ENCODE results near the gene QRICH1.

Gene QRICH1

GRCh38 chr3:49023775-49024174 lies 70.1 kb downstream of the QRICH1 start:
- intact Hi-C loops (cut with micrococcal nuclease), result loop anchor here (5.0 kb wide), 1 partner anchor 699 kb away; the partner anchor contains the start of gene GMPPB
- Mint-ChIP-seq H3K27ac (peak overlapping the region; percentile 1), H3K36me3 (ENCODE audit: low read depth) (peaks cover 71% of the 10 kb centered on the region), H3K27me3 (no peaks in the 10 kb centered on the region), H3K4me3 (no peak overlapping the region), H3K4me1 (ENCODE audit: low read depth) (peaks cover 76% of the 10 kb centered on the region), H3K9me3 (no peaks in the 10 kb centered on the region)

GRCh38 chr3:49022688-49023171 lies 71.1 kb downstream of the QRICH1 start:
- intact Hi-C loops (cut with micrococcal nuclease), result loop anchor here (5.0 kb wide), 1 partner anchor 700 kb away; the partner anchor contains the start of gene GMPPB
- H3K4me1 Mint-ChIP-seq (ENCODE audit: low read depth), result peaks cover 71% of the 10 kb centered on the region

GRCh38 chr3:49021813-49022687 lies 71.8 kb downstream of the QRICH1 start, which contains the start of gene NDUFAF3:
Gene NDUFAF3 (plus strand): TSS chr3:49022121. CDS start chr3:49022145, 24 bp downstream.
- H3K4me1 Mint-ChIP-seq (ENCODE audit: low read depth), result peaks cover 71% of the 10 kb centered on the region
- intact Hi-C loops (cut with micrococcal nuclease), result loop anchor here (1.0 to 5.0 kb wide), 2 partner anchors 15 to 700 kb away; partner anchors contain the start of genes GMPPB and WDR6
- H3K27ac Mint-ChIP-seq, result peak within 1 kb of the TSS; percentile 98
- peak within 1 kb of the TSS; percentile 91 for H3K4me3 Mint-ChIP-seq
- H3K36me3 Mint-ChIP-seq (ENCODE audit: low read depth), result peaks cover 76% of the 10 kb centered on the region
- no peaks in the 10 kb centered on the region for H3K9me3 Mint-ChIP-seq
- no peaks in the 10 kb centered on the region for H3K27me3 Mint-ChIP-seq

More at GRCh38 chr3:49022688-49023171, 71.1 kb downstream of the QRICH1 start:
- Mint-ChIP-seq H3K9me3 (no peaks in the 10 kb centered on the region), H3K27ac (peak overlapping the region; percentile 98), H3K4me3 (peak overlapping the region; percentile 91), H3K27me3 (no peaks in the 10 kb centered on the region), H3K36me3 (ENCODE audit: low read depth) (peaks cover 78% of the 10 kb centered on the region)

GRCh38 chr3:49021213-49021812 lies 72.6 kb downstream of the QRICH1 start:
- H3K36me3 Mint-ChIP-seq (ENCODE audit: low read depth), result peaks cover 76% of the 10 kb centered on the region

GRCh38 chr3:49020330-49021212 lies 73.3 kb downstream of the QRICH1 start:
- intact Hi-C loops (cut with micrococcal nuclease), result loop anchor here (1.0 to 5.0 kb wide), 2 partner anchors 13 to 702 kb away; partner anchors contain the start of genes GMPPB and WDR6
- Mint-ChIP-seq H3K27me3 (no peaks in the 10 kb centered on the region), H3K36me3 (ENCODE audit: low read depth) (peaks cover 76% of the 10 kb centered on the region), H3K9me3 (no peaks in the 10 kb centered on the region), H3K27ac (peak overlapping the region; percentile 98), H3K4me3 (peak overlapping the region; percentile 91), H3K4me1 (ENCODE audit: low read depth) (peaks cover 68% of the 10 kb centered on the region)

More at GRCh38 chr3:49021213-49021812, 72.6 kb downstream of the QRICH1 start:
- intact Hi-C loops (cut with micrococcal nuclease), result loop anchor here (1.0 to 5.0 kb wide), 2 partner anchors 14 to 701 kb away; partner anchors contain the start of genes GMPPB and WDR6
- Mint-ChIP-seq H3K27me3 (no peaks in the 10 kb centered on the region), H3K4me3 (peak overlapping the region; percentile 91), H3K9me3 (no peaks in the 10 kb centered on the region), H3K27ac (peak overlapping the region; percentile 98), H3K4me1 (ENCODE audit: low read depth) (peaks cover 71% of the 10 kb centered on the region)

- H3K4me3 Mint-ChIP-seq, result peak overlapping the region; percentile 91
- peak overlapping the region; percentile 98 for H3K27ac Mint-ChIP-seq
- intact Hi-C loops (cut with micrococcal nuclease), result loop anchor here (5.0 kb wide), 1 partner anchor 702 kb away; the partner anchor contains the start of gene GMPPB
- no peaks in the 10 kb centered on the region for H3K9me3 Mint-ChIP-seq
- H3K27me3 Mint-ChIP-seq, result no peaks in the 10 kb centered on the region
- H3K36me3 Mint-ChIP-seq (ENCODE audit: low read depth), result peaks cover 76% of the 10 kb centered on the region
- peaks cover 68% of the 10 kb centered on the region for H3K4me1 Mint-ChIP-seq (ENCODE audit: low read depth)
Observed at GRCh38 chr3:49019941-49020329, 73.9 kb downstream of the QRICH1 start.

- no peaks in the 10 kb centered on the region for H3K9me3 Mint-ChIP-seq
- H3K4me1 Mint-ChIP-seq (ENCODE audit: low read depth), result peaks cover 57% of the 10 kb centered on the region
- H3K27ac Mint-ChIP-seq, result peak overlapping the region; percentile 98
- H3K36me3 Mint-ChIP-seq (ENCODE audit: low read depth), result peaks cover 76% of the 10 kb centered on the region
- intact Hi-C loops (cut with micrococcal nuclease), result no loop called here
- no peaks in the 10 kb centered on the region for H3K27me3 Mint-ChIP-seq
- peak overlapping the region; percentile 91 for H3K4me3 Mint-ChIP-seq
Observed at GRCh38 chr3:49018707-49019006, 75.2 kb downstream of the QRICH1 start.

- peaks cover 57% of the 10 kb centered on the region for H3K4me1 Mint-ChIP-seq (ENCODE audit: low read depth)
- intact Hi-C loops (cut with micrococcal nuclease), result no loop called here
- peaks cover 76% of the 10 kb centered on the region for H3K36me3 Mint-ChIP-seq (ENCODE audit: low read depth)
- H3K27ac Mint-ChIP-seq, result peak within 1 kb of the TSS; percentile 98
- no peaks in the 10 kb centered on the region for H3K9me3 Mint-ChIP-seq
- no peaks in the 10 kb centered on the region for H3K27me3 Mint-ChIP-seq
- H3K4me3 Mint-ChIP-seq, result peak within 1 kb of the TSS; percentile 91
Observed at GRCh38 chr3:49017971-49018706, 75.7 kb downstream of the QRICH1 start, which contains the start of gene DALRD3. Gene DALRD3 (minus strand): TSS chr3:49018580. CDS start chr3:49018564, 16 bp downstream.

- H3K36me3 Mint-ChIP-seq (ENCODE audit: low read depth), result peaks cover 76% of the 10 kb centered on the region
- peak overlapping the region; percentile 91 for H3K4me3 Mint-ChIP-seq
- H3K9me3 Mint-ChIP-seq, result no peaks in the 10 kb centered on the region
- H3K4me1 Mint-ChIP-seq (ENCODE audit: low read depth), result peaks cover 55% of the 10 kb centered on the region
- H3K27me3 Mint-ChIP-seq, result no peaks in the 10 kb centered on the region
- peak overlapping the region; percentile 98 for H3K27ac Mint-ChIP-seq
- intact Hi-C loops (cut with micrococcal nuclease), result no loop called here
Observed at GRCh38 chr3:49017229-49017970, 76.5 kb downstream of the QRICH1 start.

GRCh38 chr3:49016414-49017228 lies 77.2 kb downstream of the QRICH1 start:
- Mint-ChIP-seq H3K27ac (no peak overlapping the region), H3K9me3 (no peaks in the 10 kb centered on the region), H3K4me1 (ENCODE audit: low read depth) (peaks cover 61% of the 10 kb centered on the region), H3K36me3 (ENCODE audit: low read depth) (peaks cover 79% of the 10 kb centered on the region), H3K4me3 (no peak overlapping the region), H3K27me3 (no peaks in the 10 kb centered on the region)
- intact Hi-C loops (cut with micrococcal nuclease), result no loop called here

GRCh38 chr3:49015765-49016164 lies 78.1 kb downstream of the QRICH1 start:
- H3K27me3 Mint-ChIP-seq, result no peaks in the 10 kb centered on the region

More at GRCh38 chr3:49015765-49016164, 78.1 kb downstream of the QRICH1 start:
- intact Hi-C loops (cut with micrococcal nuclease), result no loop called here
- Mint-ChIP-seq H3K4me3 (no peak overlapping the region), H3K36me3 (ENCODE audit: low read depth) (peaks cover 79% of the 10 kb centered on the region), H3K9me3 (no peaks in the 10 kb centered on the region), H3K4me1 (ENCODE audit: low read depth) (peaks cover 62% of the 10 kb centered on the region), H3K27ac (no peak overlapping the region)
